Endometrial microvascular endothelial cells (primary cell): ENCODE measurements around the gene NELFA. TPM values are rescaled to one million over a fixed set of nuclear protein-coding genes. Genes with fewer than 3 reads are reported as not detected.

Source experiments
- in situ Hi-C: cut with HindIII; loops from 2 replicates; pipeline ENCODE4 v1.10.0; 2017; ENCODE audit warnings: low sequenced_read_pairs, low pct_unique_long_range_greater_than_20kb; ENCODE audit errors: inconsistent ontology term
- total RNA-seq: library from RNA; depleted of rRNA; stranded (reverse); fragments of >200 nt; gene quantifications from one replicate; pipeline ENCODE4 v1.2.3, GENCODE V29; 2015; ENCODE audit errors: inconsistent ontology term

The NELFA gene
- total RNA-seq, 1 donor from 2014 or later, result 27.2 TPM

DNA sequence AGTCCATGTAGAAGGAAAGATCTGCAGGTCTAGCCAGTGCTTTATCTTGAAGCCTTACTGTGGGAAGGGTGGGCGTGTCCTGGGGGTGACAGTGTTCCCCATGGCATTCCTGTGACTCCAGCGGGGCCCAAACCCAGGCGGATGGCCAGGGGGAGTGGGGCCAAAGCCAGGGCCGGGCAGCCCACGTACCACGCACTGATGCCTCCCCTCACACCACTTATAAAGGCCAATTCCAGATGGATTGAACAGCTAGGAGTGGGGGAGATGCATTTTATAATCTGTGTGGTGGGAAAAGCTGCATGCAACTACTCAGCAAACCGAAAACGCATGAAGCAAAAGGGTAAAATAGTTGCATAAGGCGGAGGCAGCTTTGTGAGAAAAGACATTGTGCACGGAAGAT, 36.4 kb downstream of the NELFA start:
- in situ Hi-C loops, result no loop called here

DNA sequence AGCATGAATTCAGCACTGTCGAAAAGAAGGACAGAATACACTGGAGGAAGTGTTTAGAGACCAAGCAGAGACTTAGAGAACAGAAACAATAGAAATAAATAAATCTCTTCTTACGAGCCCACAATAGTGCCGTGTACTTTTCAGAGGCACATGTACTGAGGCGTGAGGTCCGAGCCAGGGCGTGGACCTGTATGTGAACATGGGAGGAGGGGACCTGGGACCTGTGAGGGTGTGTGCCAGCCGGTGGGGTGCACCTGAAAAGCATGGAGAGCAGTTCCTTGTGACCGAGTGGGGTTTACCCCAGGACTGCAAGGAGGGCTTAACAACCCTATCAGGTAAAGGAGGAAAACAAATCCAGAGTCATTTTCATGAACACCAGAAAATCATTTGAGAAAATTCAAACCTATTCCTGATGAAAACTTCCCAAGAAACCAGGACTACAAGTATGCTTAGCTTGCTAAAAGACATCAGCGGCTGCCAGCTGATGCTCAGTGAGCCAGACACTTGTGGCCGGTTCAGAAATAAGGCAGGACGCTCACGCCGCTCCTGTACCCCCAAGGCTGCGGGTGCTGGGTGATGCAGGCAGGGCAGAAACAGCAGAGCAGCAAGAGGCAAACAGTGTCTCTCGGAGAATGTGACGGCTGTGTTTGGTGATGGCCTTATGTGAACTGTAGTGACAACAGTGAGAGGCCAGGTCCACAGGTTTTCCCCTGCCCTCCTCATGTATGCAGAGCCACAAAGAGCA, 37.1 kb downstream of the NELFA start:
- in situ Hi-C loops, result no loop called here

DNA sequence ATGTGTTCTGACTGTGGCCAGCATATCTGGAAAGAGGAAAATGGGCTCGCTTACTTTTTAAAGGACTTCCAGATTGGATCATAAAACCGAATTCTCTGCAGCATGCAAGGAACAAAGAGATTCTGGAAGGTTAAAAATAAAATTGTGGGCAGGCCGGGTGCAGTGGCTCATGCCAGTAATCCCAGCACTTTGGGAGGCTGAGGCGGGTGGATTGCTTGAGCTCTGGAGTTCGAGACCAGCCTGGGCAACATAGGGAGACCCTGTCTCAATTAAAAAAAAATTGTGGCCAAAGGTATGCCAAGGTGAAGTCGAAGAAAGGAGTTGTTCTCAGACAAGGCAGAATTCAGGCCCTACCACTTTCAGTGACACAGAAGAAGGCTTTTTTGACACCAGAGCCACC, 37.8 kb downstream of the NELFA start:
- in situ Hi-C loops, result no loop called here

DNA sequence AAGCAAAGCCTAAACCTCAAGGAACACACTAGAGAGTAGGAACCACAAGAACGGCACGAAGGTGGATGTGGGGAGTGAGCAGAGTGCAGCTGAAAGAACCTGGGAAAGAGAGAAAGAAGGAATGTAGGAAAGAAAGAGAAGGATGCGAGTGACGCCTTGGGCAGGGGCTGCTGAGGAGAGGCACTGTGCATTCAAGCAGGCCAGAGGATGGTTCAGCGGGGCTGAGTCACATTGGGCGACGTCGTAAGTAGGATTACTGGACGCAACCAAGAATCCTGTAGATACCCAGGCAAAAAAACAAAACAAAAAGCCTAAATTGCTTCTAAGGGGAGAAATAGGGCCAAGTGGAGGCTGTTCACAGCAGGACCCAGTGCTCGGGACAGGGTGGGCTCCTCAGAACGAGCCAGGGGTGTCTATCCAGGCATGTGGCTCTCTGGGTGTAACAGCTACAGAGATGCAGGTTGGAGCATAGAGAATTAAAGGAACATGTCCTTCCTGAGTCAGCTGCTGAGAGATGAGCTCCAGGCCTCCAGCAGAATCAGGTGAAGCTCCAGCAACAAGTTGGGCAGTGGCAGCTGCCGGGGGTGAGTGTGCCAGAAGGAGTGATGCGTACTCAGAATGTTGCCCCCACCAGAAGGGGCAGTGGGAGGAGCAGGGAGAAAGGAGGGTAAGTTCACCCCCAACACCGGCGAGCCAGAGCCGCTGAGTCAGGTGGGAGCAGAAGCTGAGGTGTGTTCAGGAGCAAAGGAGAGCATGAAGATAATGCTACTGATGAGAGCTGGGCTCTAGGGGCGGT, 38.6 kb downstream of the NELFA start:
- in situ Hi-C loops, result no loop called here

DNA sequence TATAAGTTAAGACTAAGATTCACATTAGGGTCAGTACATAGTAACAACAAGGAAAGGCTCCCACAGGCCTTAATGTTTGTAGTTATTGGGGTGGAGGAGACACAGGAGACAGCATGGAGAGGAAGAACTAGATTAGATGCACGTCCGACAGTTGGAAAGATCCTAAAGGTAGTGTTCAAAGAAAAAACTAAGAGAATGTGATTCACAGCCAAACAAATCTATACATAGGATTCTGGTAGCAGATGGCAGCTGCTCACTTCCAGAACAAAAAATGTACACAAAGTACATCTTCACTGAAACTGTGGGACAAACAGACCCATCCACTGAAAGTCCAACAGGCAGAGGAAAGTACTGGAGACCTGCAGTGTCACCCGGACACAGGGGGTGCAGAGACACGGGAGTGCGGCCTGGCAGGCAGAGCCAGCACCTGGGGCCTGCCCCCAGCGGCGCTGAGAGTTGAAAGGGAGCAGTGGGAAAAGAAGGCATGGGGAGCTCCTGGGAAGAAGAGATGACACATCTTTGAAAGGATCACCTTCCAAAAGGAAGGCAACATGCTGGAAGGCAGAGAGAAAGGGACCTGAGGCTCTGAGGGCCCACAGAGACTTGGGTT, 40.0 kb downstream of the NELFA start:
- in situ Hi-C loops, result no loop called here

DNA sequence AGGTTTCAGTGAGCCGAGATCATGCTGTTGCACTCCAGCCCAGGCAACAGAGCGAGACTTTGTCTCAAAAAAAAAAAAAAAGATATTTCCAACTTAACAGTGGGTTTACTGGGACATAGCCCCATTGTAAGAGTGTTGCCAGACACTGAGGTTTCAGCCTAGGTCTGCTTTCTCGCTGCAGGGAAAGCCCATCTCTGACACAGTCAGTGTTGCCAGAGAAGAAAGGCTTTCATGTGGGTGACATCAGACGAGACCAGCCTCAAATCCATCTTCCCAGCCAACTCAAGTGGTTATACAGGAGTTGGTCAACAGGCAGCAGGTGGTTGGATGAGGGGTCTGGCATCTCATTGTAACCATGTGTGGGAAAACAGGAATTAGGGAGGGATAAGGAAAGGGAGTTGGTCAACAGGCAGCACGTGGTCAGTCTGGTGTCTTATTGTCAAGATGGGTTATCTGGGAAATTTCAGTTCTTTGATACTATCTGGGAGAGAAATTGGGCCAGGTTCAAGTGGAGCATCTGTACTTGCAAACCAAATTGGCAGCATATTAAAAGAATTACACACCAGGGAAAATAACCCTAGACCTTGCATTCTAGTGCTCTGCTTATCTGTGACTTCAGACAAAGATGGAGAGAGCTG, 41.1 kb downstream of the NELFA start:
- in situ Hi-C loops, result no loop called here

DNA sequence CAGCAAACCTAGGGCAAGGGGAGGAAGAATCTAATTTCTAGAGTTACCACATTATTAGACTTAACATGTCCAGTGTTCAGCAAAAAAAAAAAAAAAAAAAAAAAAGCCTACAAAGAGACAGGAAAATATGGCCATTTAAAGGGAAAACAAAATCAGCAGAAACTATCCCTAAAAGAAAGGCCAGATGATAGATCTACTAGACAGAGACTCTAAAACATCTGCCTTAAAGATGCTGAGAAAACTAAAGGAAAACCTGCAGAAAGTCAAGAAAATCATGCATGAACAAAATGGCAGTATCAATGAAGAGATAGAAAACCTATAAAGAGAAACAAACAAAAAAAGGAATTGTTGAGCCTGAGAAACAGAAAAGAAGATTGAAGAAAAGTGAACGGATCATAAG, 43.8 kb downstream of the NELFA start:
- in situ Hi-C loops, result no loop called here

DNA sequence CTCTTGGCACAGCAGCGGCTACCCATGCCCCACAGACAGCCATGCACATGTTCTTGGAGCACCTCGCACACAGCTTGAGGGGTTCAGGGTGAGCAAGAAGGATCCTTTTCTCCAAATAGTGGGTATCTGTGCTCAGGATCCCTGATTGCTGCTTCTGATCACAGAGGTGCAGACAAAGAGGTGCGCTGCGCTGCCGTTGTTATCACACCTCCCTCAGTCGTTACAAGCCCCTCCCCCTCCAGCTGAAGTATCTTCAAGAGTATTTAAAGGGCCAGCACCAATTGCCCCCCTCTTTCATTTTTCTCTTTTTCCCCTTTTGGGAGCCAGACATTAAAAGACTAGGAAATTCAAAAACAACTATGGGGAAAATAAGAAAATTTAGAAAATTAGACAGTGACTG, 44.3 kb downstream of the NELFA start:
- in situ Hi-C loops, result no loop called here

DNA sequence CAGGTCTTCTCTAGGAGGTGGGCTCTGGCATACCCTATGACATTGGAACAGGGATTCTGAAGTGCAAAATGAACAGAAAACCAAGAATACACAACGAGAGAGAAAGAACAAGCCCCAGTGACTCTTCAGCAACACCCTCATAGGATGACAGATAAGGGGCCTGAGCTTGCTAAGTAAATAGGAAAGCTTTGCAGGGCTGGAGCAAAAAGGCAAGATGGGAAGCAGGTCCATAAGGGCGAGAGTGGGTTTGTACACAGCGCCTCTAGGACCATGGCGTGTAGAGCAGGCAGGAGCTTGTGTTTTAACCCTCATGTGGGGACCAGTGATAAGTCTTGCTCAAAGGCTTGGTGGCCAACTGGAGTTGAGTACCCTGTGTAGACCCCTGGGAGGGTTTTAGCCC, 45.8 kb downstream of the NELFA start:
- in situ Hi-C loops, result no loop called here

DNA sequence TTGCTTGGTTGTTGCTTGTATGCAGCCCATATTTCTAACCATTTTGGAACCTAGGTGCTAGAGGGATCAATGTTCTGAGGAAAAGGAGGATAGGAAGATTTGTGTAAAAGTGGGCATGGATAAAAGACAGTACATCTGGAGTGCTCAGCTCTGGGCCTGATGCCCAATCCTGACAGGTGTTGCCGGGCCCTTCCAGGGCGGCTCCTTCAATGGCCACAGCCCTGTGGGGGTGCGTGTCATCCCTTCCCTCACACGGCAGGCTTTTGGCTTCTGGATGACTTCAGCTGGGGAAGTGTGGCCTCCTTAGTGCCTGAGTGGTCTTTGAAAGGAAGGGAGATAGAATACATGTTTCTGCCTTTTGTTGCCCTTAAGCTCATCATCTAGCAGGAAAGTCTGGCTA, 47.2 kb downstream of the NELFA start:
- in situ Hi-C loops, result no loop called here

DNA sequence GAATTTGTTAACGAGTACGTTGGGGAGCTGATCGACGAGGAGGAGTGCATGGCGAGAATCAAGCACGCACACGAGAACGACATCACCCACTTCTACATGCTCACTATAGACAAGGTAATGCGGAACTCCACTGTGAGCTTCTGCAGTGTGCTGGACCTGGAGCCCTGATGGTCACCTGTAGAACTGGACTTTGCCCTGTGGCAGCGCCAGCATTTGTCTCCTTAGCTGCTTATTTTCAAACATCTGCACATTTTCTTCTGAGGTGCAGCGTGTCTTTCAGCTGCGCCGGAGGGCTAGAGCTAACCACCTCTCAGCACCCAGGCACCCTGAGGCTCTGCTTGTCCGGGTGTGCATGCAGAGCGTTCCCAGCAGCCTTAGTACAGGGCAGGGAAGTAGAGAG, 47.7 kb downstream of the NELFA start:
- in situ Hi-C loops, result no loop called here

DNA sequence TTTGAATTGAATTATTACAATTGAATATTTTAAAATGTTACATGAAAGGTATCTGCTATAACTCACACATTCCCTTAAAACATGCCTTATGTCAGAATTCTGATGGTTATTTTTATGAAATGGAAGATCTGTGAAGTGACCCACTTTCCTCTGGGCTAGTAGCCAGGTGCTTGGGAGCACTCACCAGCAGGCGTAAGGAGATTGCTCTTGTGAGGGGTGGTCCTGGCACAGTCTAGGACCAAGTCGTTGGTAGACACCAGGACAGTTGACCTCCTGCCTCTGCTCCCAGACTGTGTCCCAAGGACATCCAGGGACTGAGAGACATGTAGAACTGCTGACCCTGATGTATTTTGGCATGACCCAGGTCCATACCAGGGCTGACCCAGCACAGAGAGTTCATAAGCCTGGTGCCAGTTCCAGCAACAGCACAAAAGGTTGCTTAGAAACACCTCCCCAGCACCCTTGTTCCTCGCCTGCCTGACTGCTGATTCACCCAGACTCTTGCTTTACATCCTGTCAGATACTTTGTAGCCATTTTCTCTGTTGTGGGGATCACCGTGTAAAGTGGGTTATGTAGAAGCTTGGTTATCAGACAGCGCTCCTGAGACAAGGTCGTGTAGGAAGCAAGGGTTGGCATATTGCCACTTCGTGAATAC, 48.5 kb downstream of the NELFA start:
- in situ Hi-C loops, result no loop called here

DNA sequence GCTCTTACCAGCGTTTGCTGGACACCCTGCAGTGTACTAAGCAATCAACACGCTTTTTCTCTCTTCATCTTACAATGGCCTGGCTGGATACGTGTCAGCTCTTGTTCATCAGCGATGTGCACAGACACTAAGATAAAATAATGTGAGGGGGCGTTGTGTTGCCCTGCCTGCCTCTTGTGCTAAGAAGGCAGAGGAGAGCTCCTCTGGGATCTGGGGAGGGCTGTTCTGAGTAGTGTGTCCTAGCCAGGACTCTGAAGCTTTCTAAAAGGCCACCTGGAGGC, 49.7 kb downstream of the NELFA start:
- in situ Hi-C loops, result no loop called here

DNA sequence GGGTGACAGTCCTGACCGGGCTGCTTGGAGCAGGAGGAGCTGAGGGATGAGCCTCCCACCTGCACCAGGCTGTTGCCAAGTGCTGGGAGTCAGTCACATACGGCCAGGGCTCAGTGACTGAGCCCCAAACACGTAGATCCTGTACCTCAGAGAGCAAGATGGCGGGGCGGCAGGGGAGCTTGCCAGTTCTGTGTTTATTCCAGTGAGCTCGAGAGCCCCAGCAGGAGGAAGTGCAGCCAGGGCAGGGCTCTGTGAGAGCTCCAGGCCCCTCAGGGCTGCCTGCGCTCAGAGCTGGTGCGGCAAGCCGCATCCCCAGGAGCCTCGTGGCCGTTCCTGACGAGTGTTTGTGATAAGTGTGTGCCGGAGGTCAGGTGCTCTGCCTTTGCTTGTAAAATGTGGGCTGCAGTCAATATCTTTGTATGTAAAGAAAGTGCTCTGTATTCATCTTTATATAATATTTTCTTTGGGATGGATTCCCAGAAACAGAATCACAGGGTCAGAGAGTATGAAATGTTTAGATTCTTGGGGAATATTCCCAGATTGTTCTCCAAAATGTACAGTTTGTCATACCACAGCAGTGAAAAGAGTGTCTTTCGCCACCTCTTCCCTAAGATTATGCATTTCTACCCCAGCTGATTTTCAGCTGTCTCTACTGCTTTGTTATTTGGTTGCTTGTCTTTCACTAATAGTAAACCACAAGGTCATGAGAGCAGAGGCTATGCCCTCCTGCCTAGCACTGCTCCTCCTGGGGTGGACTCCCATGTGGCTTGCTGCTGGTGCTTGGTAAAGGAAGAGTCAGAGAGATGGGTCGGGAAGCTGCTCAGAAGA, 50.3 kb downstream of the NELFA start:
- in situ Hi-C loops, result no loop called here

DNA sequence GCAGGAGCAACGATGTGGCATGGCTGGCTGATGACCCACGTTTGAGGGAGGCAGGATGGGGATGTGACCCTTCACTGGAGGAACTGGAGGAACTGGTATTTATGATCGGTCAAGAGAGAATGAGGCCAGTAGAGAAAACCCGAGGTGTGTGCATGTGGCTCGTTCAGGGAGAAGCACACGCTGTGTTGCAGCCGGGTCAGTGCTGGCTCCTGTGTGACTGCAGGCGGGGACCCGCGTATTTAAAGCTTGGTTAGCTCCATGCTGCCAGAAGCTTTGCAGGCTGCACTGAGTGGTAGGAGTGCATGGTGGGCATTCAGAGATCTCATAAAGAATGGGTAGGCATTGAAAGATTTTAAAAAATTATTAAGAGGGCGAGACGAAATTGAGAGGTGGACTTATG, 52.1 kb downstream of the NELFA start:
- in situ Hi-C loops, result no loop called here

DNA sequence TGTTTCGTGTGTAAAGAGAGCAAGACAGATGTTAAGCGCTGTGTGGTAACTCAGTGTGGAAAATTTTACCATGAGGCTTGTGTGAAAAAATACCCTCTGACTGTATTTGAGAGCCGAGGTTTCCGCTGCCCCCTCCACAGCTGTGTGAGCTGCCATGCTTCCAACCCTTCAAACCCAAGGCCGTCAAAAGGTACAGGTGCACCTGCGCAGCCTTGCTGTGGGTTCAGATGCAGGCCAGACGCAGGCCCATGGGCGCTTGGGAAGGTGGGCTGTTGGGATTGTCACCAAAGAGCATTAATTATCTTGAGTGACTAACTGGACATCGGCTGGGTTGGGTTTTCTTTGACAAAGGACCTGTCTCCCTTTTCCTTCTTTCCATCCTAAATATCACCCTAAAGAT, 55.4 kb downstream of the NELFA start:
- in situ Hi-C loops, result no loop called here

DNA sequence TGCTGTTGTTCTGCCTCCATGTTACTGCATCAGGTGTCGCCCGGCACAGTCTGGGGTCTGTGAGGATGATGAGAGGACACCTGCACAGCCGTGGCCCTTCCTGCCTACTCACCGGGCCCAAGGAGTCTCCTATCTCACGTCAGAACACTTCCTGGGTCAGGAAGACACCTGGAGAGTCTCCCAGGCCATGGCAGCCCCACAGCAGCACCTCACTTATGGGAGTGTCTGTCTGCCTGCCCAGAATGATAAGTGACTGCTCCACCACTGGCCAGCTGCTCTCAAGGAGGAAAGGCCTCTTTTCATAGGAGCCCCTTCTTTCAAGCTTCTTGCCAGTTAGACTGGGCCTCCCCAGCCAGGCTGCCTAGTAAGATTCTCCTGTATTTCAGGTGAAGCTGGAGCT, 56.1 kb downstream of the NELFA start:
- in situ Hi-C loops, result no loop called here

DNA sequence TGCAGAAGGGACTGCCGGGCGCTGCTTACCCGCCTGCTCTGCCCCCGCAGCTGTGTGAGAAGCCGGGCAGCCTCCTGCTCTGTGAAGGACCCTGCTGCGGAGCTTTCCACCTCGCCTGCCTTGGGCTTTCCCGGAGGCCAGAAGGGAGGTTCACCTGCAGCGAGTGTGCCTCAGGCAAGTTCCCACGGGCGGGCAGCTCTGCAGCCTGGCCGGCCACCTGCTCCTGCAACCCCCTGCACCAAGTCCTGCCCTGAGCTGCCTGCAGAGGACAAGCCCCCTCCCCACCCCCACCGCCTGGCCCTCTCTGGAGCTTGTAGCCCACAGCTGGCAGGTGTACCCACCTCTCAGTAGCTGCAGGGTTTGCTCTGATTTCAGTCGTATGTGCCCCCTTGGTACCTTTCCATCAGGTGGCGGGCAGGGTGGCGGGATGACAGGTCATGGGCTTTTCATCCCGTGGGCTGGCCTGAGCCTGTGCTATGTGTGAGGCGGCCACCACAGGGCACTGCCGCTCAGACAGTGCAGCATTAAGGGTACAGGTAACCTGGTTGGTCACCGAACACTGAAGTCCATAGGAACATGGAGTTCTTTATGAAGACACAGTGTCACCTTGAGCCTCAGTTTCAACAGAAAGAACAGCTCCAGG, 56.6 kb downstream of the NELFA start:
- in situ Hi-C loops, result no loop called here
